Uterine smooth muscle cell (primary cell): ENCODE data around the gene IMPACT. TPM values are rescaled to one million over a fixed set of nuclear protein-coding genes. Genes with fewer than 3 reads are reported as not detected.

Experiments used
- total RNA-seq: library from RNA; depleted of rRNA; stranded (reverse); fragments of >200 nt; gene quantifications from 2 replicates; pipeline ENCODE4 v1.2.3, GENCODE V29; 2014

The IMPACT gene, protein sequence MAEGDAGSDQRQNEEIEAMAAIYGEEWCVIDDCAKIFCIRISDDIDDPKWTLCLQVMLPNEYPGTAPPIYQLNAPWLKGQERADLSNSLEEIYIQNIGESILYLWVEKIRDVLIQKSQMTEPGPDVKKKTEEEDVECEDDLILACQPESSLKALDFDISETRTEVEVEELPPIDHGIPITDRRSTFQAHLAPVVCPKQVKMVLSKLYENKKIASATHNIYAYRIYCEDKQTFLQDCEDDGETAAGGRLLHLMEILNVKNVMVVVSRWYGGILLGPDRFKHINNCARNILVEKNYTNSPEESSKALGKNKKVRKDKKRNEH
- total RNA-seq, result 25.2 and 29.6 TPM in 2 replicates

GRCh38 chr18:24426398-24427294, at the start of gene IMPACT:
TSS of gene IMPACT (plus strand) at chr18:24426670. CDS start at chr18:24426757, 87 bp downstream.

GRCh38 chr18:24397694-24398368, 28.6 kb upstream of the IMPACT start, which contains the start of gene OSBPL1A:
TSS of gene OSBPL1A (minus strand) at chr18:24397824. CDS start at chr18:24377533, 20,291 bp downstream.

GRCh38 chr18:24460388-24460787, 33.9 kb downstream of the IMPACT start, which contains the start of gene HRH4:
TSS of gene HRH4 (plus strand) at chr18:24460637. CDS start at chr18:24460729, 92 bp downstream.

Other genes starting within 250 kb of the IMPACT start
- gene OSBPL1A, start 28.8 kb upstream of the IMPACT start, total RNA-seq, result 47.5 and 67.2 TPM in 2 replicates
- under 0.01 and 0.12 TPM in 2 replicates for gene HRH4, start 34.0 kb downstream of the IMPACT start, total RNA-seq